HepG2 (cell line): Measurements from ENCODE around the gene ATG9A. TPM values are rescaled to one million over a fixed set of nuclear protein-coding genes. Genes with fewer than 3 reads are reported as not detected.

Experiments used
- AKNA ChIP-seq: sonication (generic); formaldehyde crosslinking; IDR thresholded peaks from 2 replicates; pipeline ENCODE4 v1.4.0; 2020; ENCODE audit warnings: missing genetic modification reagents, borderline replicate concordance
- ATAD3A ChIP-seq: sonication (generic); formaldehyde crosslinking; IDR thresholded peaks from 2 replicates; pipeline ENCODE4 v1.4.0; 2020; ENCODE audit warnings: missing genetic modification reagents
- BHLHE40 ChIP-seq: IDR thresholded peaks from 2 replicates; pipeline ENCODE4 v1.6.1; 2011; ENCODE audit warnings: low read length, improper control_type of control experiment
- CBX1 ChIP-seq: IDR thresholded peaks from one replicate; pipeline ENCODE4 v1.6.1; 2016; ENCODE audit warnings: antibody characterized with exemption, low read depth
- ETS1 ChIP-seq: sonication (generic); formaldehyde crosslinking; IDR thresholded peaks from 2 replicates; pipeline ENCODE4 v1.4.0; 2020; ENCODE audit warnings: missing genetic modification reagents
- ETV6 ChIP-seq: sonication (generic); formaldehyde crosslinking; conservative IDR thresholded peaks from 2 replicates; pipeline ENCODE4 v1.4.0; 2020; ENCODE audit warnings: missing genetic modification reagents
- HMGXB4 ChIP-seq, 2 experiments: sonication (generic) in 1 of 2; formaldehyde crosslinking in 1 of 2; IDR thresholded peaks; 2 replicates each; pipeline versions ENCODE4 v1.4.0 to v1.6.1; 2018 to 2020; ENCODE audit warnings: missing genetic modification reagents in 2 of 2, borderline replicate concordance in 1 of 2, low read depth in 1 of 2, mild to moderate bottlenecking in 1 of 2, missing biosample characterization in 1 of 2
- KDM2A ChIP-seq: sonication (generic); formaldehyde crosslinking; IDR thresholded peaks from 2 replicates; pipeline ENCODE4 v1.4.0; 2020; ENCODE audit warnings: low read depth, missing genetic modification reagents, borderline replicate concordance
- MAFG ChIP-seq: sonication (generic); formaldehyde crosslinking; IDR thresholded peaks from 2 replicates; pipeline ENCODE4 v1.5.1; 2020; ENCODE audit warnings: mild to moderate bottlenecking, missing genetic modification reagents
- MED1 ChIP-seq: sonication (generic); formaldehyde crosslinking; IDR thresholded peaks from 2 replicates; pipeline ENCODE4 v1.4.0; 2020; ENCODE audit warnings: missing genetic modification reagents
- ZNF235 ChIP-seq: sonication (generic); formaldehyde crosslinking; IDR thresholded peaks from 2 replicates; pipeline ENCODE4 v1.8.1; 2023; ENCODE audit warnings: mild to moderate bottlenecking, missing genetic modification reagents, borderline replicate concordance
- ZNF282 ChIP-seq: fragments of 450-650 bp; IDR thresholded peaks from 2 replicates; pipeline ENCODE4 v1.6.1; 2018; ENCODE audit not compliant: partially characterized antibody
- ZNF609 ChIP-seq: sonication (generic); formaldehyde crosslinking; IDR thresholded peaks from 2 replicates; pipeline ENCODE4 v1.4.0; 2020; ENCODE audit warnings: mild to moderate bottlenecking, missing genetic modification reagents, borderline replicate concordance
- polyA plus RNA-seq, 8 experiments: library from polyadenylated mRNA; depleted of rRNA in 3 of 8; stranded (reverse) in 7 of 8; unstranded in 1 of 8; fragments of >200 nt; fragmentation: Illumina TruSeq in 4 of 8; extraction: Trizol in 4 of 8; gene quantifications; 2 replicates each; pipeline versions ENCODE4 v1.2.1 to v1.2.3, GENCODE V29; 2011 to 2016; ENCODE audit warnings: low read depth in 4 of 8, missing spikeins in 1 of 8, mixed read lengths in 1 of 8; ENCODE audit not compliant: insufficient read depth in 1 of 8
- total RNA-seq, 5 experiments: library from RNA; depleted of rRNA; stranded (reverse); fragments of >200 nt; fragmentation: Illumina TruSeq; extraction: Trizol; gene quantifications; 2 replicates each; pipeline ENCODE4 v1.2.3, GENCODE V29; 2016; ENCODE audit warnings: low read depth in 1 of 5

Gene ATG9A
- total and polyA plus RNA-seq, 2 of the 13 experiments (the other 11 are each of a cell fraction or from before 2014, with no cell fraction given) = 35.0 to 131 TPM

GRCh38 chr2:219218732-219219701 is 10.4 kb downstream of the ATG9A start, which contains the start of gene ABCB6 (continued):
- TF ChIP-seq ZNF609 (CRISPR knock-in tag) = peak; percentile 85; the same call in 1 of the 2 replicates
- no peak for TF ChIP-seq ZNF282
- TF ChIP-seq AKNA (CRISPR knock-in tag) = 0 out of 2 replicates have a peak, but pooled peaks have one; percentile 11
- peak; percentile 94 for TF ChIP-seq ETV6
- TF ChIP-seq BHLHE40 = peak; percentile 98
- no peak for TF ChIP-seq ATAD3A (CRISPR knock-in tag)
- no peak for TF ChIP-seq MAFG (CRISPR knock-in tag)
- TF ChIP-seq ETS1 = peak; percentile 92; the same call in 1 of the 2 replicates
- TF ChIP-seq ZNF235 (CRISPR knock-in tag) = peak; percentile 99
- peak; percentile 85 to 89 for TF ChIP-seq HMGXB4 (CRISPR knock-in tag; IDR thresholded peaks at IDR 0.05; ENCODE audit: borderline replicate concordance in 1 of 2, low read depth in 1 of 2)
- TF ChIP-seq MED1 (CRISPR knock-in tag) = peak; percentile 85; the same call in 1 of the 2 replicates
- peak; percentile 100 for TF ChIP-seq KDM2A
- TF ChIP-seq CBX1 = peak; percentile 74
